HG03066 (cell line): ENCODE results near the gene RNF151.

Source experiments
- ATAC-seq: cut with Tn5 transposase; IDR thresholded peaks from one replicate; pipeline ENCODE4 v1.9.1; 2021; ENCODE audit warnings: low read depth; ENCODE audit not compliant: unreplicated experiment

RNF151 gene

DNA sequence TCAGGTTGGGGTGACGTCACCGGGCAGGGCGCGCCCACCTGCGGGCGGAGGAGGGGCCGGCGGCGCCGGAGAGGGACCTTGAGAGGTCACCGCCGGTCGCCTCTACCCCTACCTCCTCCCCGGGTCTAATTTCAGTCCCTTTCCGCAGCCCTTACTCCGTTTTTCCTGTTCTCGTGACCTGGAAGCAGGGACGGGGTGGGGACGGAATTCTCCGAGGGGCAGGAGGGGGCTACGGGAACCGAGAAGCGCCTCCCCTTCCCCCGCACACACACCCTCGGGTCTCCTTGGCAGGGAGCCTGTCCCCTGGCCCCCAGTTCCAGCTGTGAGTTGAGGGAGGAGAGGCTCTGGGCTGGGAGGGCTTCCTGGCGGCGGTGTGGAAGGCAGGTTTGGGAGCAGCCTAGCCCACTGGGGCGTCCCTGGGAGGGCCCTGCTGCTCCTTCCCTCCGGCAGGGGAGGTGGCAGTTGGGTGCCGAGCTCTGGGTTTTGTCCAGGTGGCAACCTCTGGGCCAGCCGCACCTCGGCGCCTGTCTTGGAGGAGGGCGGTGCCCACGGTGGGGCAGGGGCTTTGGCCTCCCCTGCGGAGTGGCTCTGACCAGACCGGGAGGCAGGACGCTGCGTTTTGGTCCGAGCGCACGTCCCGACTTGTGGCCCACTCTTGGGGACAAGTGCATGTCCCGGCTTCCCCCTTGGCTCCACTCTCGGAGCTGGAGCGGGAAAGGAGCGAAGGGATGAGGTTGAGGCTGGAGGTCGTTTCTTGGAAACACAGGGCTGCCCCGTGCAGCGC, 23.9 kb downstream of the RNF151 start:
- ATAC-seq, result no peak

DNA sequence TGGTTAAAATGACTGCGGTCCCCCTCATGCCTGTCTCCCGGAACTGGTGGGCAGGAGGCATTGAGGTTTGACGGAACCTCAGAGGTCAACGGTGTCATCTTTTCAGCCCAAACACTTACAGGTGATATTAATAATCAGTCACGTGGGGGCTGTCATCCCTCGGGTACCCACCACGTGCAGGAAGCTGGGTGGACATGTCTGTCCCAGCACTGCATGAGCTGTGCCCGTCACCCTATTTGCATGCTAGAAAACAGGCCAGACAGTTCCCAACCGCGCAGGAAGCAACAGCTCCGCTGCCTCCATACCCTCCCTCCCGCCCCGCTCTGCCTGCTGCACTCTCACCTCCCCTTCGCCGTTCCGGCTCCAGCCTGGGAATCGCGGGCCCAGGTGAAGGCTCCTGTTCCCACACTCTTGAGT, 24.5 kb downstream of the RNF151 start:
- no peak for ATAC-seq

DNA sequence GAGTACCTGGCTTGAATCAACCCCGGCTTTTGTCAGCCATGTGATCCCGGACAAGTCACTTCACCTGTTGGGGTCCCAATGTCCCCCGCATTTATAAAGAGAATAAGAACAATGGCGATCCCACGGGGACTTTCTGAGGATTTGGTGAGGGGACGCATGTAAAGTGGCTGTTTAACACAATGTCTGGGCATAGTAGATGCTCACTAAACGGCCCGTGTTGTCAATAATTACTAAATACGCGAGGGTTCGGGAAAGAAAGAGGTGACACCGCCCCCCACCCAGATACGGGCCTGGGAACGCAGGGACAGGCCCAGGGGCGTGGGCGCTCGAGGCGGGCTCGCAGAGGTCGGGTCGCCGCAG, 24.9 kb downstream of the RNF151 start:
- ATAC-seq, result no peak

DNA sequence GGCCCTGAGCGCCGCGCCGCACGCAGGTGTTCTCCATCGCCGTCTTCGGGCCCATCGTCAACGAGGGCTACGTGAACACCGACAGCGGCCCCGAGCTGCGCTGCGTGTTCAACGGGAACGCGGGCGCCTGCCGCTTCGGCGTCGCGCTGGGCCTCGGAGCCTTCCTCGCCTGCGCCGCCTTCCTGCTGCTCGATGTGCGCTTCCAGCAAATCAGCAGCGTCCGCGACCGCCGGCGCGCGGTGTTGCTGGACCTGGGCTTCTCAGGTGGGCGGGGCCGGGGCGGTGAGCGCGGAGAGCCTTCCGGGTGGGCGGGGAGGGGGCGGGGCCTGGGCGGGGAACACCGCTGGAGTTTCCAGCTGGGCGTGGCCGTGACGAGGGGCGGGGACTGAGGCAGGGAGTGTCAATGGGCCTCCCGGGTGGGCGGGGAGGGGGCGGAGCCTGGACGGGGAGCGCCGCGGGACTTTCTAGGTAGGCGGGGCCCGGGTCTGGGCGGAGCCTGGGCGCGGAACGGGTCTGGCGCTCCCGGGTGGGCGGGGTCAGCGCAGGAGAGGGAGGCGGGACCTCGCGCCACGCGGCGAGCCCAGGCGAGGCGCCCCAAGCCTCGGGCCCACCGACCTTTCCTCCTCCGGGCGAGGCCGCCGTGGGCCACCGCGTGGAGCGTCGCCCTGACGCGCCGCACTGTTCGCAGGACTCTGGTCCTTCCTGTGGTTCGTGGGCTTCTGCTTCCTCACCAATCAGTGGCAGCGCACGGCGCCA, 25.5 kb downstream of the RNF151 start:
- ATAC-seq, result peak; percentile 38

DNA sequence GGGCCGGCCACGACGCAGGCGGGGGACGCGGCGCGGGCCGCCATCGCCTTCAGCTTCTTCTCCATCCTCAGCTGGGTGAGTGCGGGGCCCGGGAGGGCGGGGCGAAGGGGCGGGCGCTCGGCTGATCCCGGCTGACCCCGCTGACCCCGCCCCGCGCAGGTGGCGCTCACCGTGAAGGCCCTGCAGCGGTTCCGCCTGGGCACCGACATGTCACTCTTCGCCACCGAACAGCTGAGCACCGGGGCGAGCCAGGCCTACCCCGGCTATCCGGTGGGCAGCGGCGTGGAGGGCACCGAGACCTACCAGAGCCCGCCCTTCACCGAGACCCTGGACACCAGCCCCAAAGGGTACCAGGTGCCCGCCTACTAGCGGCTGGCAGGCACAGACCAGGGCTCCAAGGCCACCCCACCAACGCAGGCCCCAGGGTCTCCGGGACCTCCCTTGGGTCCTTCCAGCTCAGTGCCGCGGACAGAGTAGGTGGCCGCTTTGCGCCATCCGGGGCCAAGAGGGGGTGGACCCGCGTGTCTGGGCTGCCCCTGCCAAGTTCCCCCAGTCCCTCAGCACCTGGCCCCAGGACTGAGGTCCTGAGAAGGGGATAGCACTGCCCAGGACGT, 26.2 kb downstream of the RNF151 start:
- no peak for ATAC-seq

DNA sequence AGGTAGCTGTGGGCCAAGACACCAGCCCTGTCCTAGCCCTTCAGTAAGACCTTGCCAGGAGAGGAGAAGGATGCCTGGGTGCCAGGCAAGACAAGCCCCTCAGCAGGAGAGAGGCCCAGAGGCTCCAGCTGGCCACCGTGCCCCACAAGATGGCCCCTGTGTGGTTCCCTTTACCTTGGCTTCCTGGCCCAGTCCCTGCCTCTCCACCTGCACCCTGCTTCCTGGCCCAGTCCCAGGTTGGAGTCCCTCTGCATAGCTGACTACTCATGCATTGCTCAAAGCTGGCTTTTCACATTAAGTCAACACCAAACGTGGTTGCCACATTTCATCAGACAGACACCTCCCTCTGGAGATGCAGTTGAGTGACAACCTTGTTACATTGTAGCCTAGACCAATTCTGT, 27.1 kb downstream of the RNF151 start:
- no peak for ATAC-seq

DNA sequence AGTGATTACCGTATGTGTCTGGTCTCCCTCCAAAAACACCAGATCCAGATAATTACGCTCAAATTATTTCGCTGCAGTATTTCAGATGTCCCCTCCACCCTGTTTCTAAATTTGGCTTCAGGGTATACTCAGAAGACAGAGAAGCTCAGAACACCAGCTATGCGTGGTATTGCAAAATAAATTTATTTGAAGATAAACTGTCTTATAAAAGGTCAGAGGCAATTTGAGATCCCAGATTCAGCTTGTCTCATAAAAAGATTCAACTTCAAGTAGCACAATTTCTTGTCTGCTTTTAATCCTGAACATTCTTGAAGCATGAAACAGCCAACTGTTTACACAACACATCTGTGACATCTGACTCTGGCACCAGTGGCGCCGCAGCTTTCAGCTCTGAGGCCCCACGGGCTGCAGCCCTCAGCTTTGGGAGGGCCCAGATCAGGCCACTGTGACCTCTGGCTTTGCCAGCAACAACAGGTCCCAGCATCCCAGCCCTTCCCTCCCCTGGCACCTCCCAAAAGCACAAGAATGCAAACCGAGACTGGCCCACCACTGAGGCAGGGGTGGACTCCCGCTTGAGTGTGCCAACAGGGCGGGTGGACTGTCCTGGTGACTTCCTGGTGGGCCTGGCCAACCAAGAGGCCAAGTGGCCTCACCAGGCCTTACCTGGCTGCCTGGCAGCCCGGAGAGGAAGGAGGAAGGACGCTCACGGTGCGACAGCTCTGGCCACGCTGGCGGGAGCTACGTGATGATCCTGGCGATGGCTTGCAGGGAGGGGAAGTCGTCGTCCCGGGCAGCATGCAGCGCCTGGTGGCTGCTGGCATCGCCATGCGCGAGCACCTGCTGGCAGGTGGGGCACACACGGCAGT, 31.1 kb downstream of the RNF151 start:
- ATAC-seq, result no peak

DNA sequence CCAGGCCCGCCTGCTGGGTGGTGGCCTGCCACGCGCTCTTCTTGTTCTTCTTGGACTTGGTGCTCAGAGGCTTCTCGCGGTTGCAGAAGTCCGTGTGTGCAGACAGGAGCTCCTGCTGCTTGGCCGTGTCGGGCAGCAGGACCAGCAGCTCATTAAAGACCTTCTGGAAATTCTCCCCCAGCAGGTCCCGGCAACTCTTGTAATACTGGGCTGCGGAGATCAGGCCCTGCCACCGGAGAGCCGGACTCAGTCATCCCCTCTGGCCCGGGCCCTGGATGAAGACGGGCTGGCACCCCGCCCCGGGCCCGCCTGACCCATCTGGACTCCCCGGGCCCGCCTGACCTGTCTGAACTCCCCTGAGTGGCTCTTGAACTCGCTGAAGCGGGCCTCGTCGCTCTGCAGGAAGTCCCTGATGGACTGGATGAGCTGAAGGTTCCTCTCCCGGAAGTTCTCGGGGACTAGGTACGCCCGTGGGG, 31.7 kb downstream of the RNF151 start:
- ATAC-seq, result no peak

DNA sequence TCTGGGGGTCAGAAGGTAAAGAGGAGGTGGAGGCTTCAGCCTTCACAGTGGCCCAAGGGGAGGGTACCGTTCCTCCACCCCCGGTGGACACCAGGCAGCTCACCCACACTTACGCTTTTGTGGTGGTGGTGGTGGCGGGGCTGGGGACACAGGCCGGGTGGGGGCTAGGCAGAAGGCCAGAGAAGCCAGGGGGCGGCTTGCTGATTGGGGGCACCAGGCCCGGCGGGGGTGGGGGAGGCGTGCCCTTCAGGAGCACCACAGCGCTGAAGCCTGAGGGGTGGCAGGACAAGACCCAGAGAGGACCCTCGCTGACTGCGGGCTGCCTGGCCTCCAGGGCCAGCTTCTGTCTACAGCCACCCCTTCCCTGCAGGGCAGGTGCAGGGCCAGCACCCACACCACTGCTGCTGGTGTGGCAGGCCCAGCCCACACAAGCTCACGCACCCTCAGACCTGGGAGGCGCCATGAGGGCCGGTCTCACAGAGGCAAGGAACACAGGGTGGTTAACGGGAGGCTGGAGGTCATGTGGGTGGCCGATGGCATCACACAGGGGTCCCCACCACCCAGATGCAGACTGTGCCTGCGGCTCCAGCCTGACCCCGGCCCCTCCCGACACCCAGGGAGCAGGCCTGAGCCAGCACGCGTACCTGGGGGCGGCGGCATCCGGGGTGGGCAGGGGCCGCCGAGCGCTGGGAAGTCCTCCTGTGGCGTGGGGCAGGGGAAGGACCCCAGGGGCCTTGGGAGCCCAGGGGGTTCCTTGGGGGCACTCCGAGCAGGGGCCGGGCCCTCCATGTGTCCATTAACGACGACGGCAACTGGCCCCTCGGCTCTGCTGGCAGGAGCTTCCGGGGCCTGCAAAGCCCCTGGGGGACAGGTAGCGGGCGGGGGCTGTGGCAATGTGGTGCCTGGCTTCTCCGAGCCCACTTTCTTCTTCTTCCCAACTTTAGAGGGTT, 32.5 kb downstream of the RNF151 start:
- ATAC-seq, result no peak

DNA sequence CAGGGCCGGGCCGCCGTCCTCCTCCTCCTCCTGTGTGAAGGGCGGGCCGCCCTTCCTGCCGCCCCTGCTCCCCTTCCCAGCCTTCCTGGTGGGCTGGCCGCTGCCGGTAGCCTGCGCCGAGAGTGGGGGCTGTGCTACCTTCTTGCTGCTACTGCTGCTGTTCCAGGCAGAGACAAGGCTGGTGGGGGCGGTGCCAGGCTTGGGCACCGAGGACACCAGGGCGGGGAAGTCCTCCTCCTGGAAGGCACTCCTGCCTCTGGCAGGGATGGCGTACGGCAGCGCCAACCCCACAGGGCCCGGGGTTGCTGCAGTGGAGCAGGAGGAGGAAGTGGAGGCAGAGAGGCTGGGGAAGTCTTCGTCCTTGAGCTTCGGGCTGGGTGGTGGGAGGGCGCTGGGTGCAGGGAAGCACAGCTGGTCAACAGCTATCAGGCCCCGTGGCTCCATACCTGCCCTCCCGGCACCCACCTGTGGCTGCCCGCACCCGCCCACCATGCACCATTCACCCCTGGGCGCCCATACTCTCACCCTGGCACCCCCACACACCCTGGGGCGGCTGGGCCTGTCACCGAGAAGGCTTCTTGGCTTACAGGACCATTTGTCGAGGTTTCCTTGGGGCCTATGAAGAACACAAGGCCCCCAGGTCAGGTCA, 33.3 kb downstream of the RNF151 start:
- no peak for ATAC-seq

DNA sequence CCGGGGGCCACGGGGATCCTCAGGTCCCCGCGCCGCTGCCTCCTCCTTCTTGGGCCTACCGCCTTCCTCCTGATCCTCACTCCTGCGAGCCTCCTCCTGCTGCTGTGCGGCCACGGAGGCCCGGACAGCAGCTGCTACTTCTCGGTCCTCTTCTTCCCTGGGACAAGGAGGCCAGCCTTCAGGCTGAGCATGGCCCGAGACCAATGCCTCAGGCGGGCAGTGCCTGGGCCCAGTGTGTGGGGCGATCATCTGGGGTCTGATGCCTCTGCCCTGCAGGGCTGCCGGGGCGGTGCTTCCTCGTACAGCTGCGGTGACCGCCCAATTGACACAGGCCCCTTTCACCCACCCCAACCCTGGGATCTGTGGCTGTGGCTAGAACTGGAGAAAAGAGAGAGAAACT, 34.4 kb downstream of the RNF151 start:
- no peak for ATAC-seq

DNA sequence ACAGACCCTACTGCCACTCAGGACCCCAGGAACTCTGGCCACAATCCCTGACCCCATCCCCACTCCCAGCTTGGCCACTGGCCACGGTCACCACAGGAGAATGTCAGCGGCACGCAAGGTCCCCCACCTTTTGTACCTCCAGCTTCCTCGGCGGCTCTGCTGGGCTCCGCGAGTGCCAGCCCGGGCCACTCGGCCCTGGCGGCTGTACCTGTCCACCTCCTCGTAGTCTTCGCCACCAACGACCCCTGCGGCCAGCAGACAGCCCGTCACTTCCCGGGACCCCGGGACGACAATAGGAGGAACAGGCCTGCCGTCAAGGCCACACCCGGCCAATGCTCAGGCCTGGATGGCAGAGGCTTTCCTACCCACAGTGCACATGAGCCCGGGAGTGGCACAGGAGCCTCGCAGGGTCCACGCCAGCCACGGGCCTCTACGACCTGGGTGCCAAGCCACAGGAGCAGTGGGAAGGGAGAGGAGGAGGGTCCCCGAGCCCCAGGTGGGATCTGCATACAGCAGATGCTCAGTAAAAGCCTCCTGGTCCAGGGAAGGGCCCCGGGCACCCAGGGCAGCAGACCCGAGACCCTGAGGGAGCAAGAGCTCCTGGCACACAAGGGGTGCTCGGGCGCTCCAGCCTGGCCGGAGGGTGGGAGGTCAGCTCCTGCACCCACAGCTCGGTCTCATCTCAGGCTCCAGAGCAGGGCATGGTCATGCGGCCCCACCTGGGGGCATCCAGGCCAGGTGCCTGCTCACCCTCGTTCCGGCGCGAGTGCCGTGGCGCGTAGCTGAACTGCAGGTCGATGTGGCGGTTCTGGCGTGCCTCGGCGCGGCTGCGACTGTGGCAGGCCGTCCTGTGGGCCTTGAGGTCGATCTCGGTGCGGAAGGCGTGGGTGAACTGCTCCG, 35.0 kb downstream of the RNF151 start:
- ATAC-seq, result no peak

DNA sequence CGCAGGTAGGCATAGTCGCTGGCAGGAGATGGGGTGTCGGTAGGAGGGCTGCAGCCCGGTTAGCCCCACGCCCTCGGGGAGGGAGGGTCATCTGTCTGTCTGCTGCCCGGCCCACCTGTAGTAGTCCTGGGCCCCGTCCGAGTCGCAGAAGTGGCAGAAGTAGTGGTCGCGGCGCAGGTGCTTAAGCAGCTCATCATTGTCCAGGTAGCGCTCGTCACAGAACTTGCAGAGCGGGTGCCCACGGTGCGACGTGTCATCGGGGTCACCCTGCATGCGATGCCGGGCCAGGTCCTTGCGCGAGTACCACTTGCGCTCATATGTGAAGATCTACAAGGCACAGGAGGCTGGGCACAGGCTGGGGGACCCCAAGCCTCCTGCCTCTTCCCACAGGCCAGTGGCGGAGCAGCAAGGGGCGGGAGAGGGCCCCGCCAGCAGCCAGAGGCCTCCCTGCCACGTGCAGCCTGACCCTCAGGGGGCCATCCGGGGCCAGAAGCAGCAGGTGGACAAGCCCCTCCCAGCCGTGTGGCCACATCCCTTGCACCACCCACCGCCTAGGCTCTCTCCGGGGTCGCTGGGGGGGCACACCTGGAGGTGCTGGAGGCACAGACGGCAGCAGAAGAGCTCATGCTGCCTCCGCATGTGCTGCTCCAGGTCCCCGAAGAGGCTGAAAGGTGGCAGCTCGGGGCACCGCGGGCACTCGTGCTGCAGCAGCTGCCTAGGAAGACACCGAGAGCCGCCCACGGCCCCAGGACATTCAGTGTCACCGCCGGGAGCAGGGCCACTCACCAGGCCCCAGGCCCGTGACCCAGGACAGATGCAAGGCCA, 36.0 kb downstream of the RNF151 start:
- no peak for ATAC-seq

DNA sequence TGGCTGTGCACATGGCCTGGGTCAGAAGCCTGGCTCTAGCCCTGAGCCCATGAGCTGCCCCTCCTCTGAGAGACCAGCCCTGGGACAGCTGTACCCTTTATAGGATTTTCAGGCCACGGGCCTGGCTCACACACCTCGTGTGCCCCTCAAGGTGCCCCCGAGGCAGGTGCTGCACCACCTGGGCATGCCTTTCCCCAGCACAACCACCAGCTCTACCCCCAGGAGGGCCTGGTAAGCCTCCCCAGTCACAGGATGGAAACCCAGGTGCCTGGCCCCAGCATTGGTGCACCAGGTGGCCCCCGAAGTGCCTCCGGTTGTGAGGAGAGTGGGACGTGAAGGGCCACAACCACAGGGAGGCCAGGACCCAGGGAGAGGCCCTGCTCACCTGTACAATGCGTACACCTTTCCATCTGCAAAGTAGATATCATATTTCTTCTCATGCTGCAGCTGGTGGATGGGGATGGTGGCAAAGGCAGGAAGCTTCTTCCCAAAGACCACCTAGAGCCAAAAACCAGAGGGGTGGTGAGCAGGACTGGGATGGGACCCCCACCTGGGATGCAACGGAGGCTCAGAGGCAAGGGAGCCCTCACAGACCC, 36.7 kb downstream of the RNF151 start:
- ATAC-seq, result no peak

DNA sequence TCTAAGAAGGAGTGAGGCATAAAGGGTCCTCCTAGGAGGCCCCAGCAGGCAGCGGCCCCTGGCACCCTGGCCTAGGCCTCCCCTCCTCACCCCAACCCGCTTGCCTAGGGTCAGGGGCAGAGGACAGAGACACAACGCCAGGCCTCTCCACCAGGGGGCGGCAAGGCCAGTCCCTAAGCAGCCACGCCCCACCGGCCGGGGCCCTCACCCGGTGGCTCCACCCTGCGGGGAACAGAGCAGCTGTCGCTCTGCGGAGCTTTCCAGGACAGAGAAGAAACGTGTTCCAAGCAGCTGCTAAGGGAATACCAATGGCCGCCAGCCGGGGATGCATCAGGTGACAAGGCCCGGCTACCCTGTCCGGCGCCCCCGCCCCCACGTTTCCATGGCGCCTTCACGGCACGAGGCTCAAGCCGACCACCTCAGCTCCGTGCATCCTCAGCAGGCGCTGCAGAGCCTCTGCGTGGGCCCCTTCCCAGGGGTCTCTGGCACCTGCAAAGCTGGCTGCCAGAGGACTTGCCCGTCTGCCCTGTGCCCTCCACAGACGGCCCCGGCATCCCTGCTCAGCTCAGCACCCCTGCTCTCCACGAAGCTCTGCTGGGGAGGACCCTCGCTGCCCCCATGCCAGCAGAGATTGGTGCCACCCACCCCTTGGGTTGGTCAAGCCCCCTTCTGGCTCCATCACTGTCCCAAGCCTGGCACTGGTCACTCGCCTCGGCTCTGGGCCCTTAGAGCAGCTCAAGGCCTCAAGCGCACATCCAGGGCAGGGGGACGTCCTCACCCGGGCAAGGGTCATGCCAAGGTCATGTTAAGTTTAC, 37.4 kb downstream of the RNF151 start:
- ATAC-seq, result no peak
